K562 (cell line): ENCODE measurements around the gene FARP1. TPM values are rescaled to one million over a fixed set of nuclear protein-coding genes. Genes with fewer than 3 reads are reported as not detected.

ENCODE experiments used
- BCL6 ChIP-seq: fragments of 250-450 bp; sonication (Bioruptor Pico); IDR thresholded peaks from 2 replicates; pipeline ENCODE4 v1.4.0; 2020
- CTBP1 ChIP-seq: fragments of 450-650 bp; IDR thresholded peaks from 2 replicates; pipeline ENCODE4 v1.6.1; 2016; ENCODE audit warnings: borderline replicate concordance
- ELF1 ChIP-seq: fragments of 200-800 bp; sonication (Bioruptor generic); IDR thresholded peaks from 2 replicates; pipeline ENCODE4 v1.6.1; 2016; ENCODE audit warnings: missing genetic modification characterization, missing compliant biosample characterization
- MCM2 ChIP-seq: fragments of 450-650 bp; IDR thresholded peaks from 2 replicates; pipeline ENCODE4 v1.6.1; 2017; ENCODE audit warnings: low read depth, mild to moderate bottlenecking
- MTA1 ChIP-seq: fragments of 450-650 bp; IDR thresholded peaks from 2 replicates; pipeline ENCODE4 v1.6.1; 2017; ENCODE audit warnings: borderline replicate concordance
- NR2C1 ChIP-seq, 2 experiments: fragments of 450-650 bp; IDR thresholded peaks; 2 replicates each; pipeline ENCODE4 v1.6.1; 2017; ENCODE audit warnings: mild to moderate bottlenecking in 2 of 2, antibody characterized with exemption in 1 of 2, inconsistent platforms in 1 of 2, missing compliant biosample characterization in 1 of 2, missing genetic modification characterization in 1 of 2
- OTX1 ChIP-seq: fragments of 450-650 bp; formaldehyde crosslinking; IDR thresholded peaks from 2 replicates; pipeline ENCODE4 v1.4.0; 2022; ENCODE audit warnings: mild to moderate bottlenecking
- PCBP1 ChIP-seq: fragments of 200-400 bp; formaldehyde crosslinking; IDR thresholded peaks from 2 replicates; pipeline ENCODE4 v1.6.1; 2018; ENCODE audit warnings: mild to moderate bottlenecking, low read depth, low read length; ENCODE audit not compliant: poor library complexity, severe bottlenecking
- POLR2AphosphoS2 ChIP-seq: IDR thresholded peaks from 2 replicates; pipeline ENCODE4 v1.6.1; 2012; ENCODE audit warnings: low read length, improper control_type of control experiment
- POLR2G ChIP-seq: fragments of 200-400 bp; formaldehyde crosslinking; IDR thresholded peaks from 2 replicates; pipeline ENCODE4 v1.6.1; 2017; ENCODE audit warnings: low read depth, mild to moderate bottlenecking, antibody characterized with exemption, low read length, moderate library complexity
- PTTG1 ChIP-seq: fragments of 450-650 bp; IDR thresholded peaks from 2 replicates; pipeline ENCODE4 v1.6.1; 2016; ENCODE audit warnings: low read depth, mild to moderate bottlenecking, missing genetic modification characterization, missing compliant biosample characterization
- RCOR1 ChIP-seq, 2 experiments: IDR thresholded peaks; 2 replicates each; pipeline ENCODE4 v1.6.1; 2012; ENCODE audit warnings: low read depth in 2 of 2, low read length in 2 of 2, borderline replicate concordance in 1 of 2, improper control_type of control experiment in 1 of 2
- RFX5 ChIP-seq: IDR thresholded peaks from 2 replicates; pipeline ENCODE4 v1.6.1; 2011; ENCODE audit warnings: low read depth, mild to moderate bottlenecking, improper control_type of control experiment, low read length
- SMAD3 ChIP-seq: fragments of 450-650 bp; formaldehyde crosslinking; conservative IDR thresholded peaks from 2 replicates; pipeline ENCODE4 v1.4.0; 2020; ENCODE audit warnings: mild to moderate bottlenecking
- SMC3 ChIP-seq: conservative IDR thresholded peaks from 2 replicates; pipeline ENCODE4 v1.6.1; 2011; ENCODE audit warnings: low read depth, low read length, improper control_type of control experiment; ENCODE audit not compliant: insufficient read depth
- SOX6 ChIP-seq: fragments of 450-650 bp; IDR thresholded peaks from 2 replicates; pipeline ENCODE4 v1.6.1; 2014; ENCODE audit warnings: mild to moderate bottlenecking
- SP1 ChIP-seq: sonication (generic); formaldehyde crosslinking; IDR thresholded peaks from 2 replicates; pipeline ENCODE4 v1.8.1; 2022; ENCODE audit warnings: mild to moderate bottlenecking, missing genetic modification reagents
- STAG1 ChIP-seq: sonication (generic); formaldehyde crosslinking; IDR thresholded peaks from 2 replicates; pipeline ENCODE4 v1.5.0; 2020; ENCODE audit warnings: missing genetic modification reagents, borderline replicate concordance
- ZKSCAN1 ChIP-seq: fragments of 150-350 bp; IDR thresholded peaks from 2 replicates; pipeline ENCODE4 v1.6.1; 2016; ENCODE audit warnings: low read depth, low read length
- ZNF134 ChIP-seq: fragments of 250-450 bp; sonication (Bioruptor Pico); conservative IDR thresholded peaks from 2 replicates; pipeline ENCODE4 v1.4.0; 2020
- ZNF197 ChIP-seq: fragments of 200-800 bp; sonication (Bioruptor generic); IDR thresholded peaks from 2 replicates; pipeline ENCODE4 v1.6.1; 2016; ENCODE audit warnings: low read depth, missing genetic modification characterization, missing compliant biosample characterization
- ZNF24 ChIP-seq: fragments of 450-650 bp; IDR thresholded peaks from 2 replicates; pipeline ENCODE4 v1.6.1; 2016
- ZNF785 ChIP-seq: fragments of 250-450 bp; sonication (Bioruptor Pico); IDR thresholded peaks from 2 replicates; pipeline ENCODE4 v1.4.0; 2020; ENCODE audit warnings: mild to moderate bottlenecking
- polyA plus RNA-seq, 8 experiments: library from polyadenylated mRNA; depleted of rRNA in 4 of 8; stranded (reverse) in 5 of 8; unstranded in 3 of 8; fragments of >200 nt; fragmentation: Nextera tagmentation in 2 of 8; fragmentation: Illumina TruSeq in 1 of 8; extraction: Ambion mirVana in 2 of 8; extraction: Trizol in 1 of 8; gene quantifications; 2 replicates each; pipeline versions ENCODE4 v1.2.1 to v1.2.3, GENCODE V29; 2011 to 2014; ENCODE audit warnings: inconsistent platforms in 1 of 8, missing spikeins in 1 of 8
- total RNA-seq, 7 experiments: library from RNA; depleted of rRNA in 6 of 7; stranded (reverse); fragments of >200 nt in 6 of 7; fragmentation: Illumina TruSeq in 2 of 7; extraction: Trizol in 2 of 7; gene quantifications; 2 replicates each; pipeline versions ENCODE4 v1.2.1 to v1.2.3, GENCODE V29; 2011 to 2021; ENCODE audit warnings: low replicate concordance in 1 of 7
- TF ChIP-seq, protein P1 (sequence below): fragments of 450-650 bp; IDR thresholded peaks from 2 replicates; pipeline ENCODE4 v1.6.1; 2016; ENCODE audit warnings: missing biosample characterization, missing genetic modification characterization
- TF ChIP-seq, protein P2 (sequence below): sonication (generic); formaldehyde crosslinking; IDR thresholded peaks from 2 replicates; pipeline ENCODE4 v1.8.0; 2022; ENCODE audit warnings: missing genetic modification reagents, mild to moderate bottlenecking, borderline replicate concordance
- TF ChIP-seq, protein P3 (sequence below): fragments of 450-650 bp; formaldehyde crosslinking; IDR thresholded peaks from 2 replicates; pipeline ENCODE4 v1.4.0; 2020; ENCODE audit warnings: mild to moderate bottlenecking
- TF ChIP-seq, protein P4 (sequence below): sonication (generic); formaldehyde crosslinking; IDR thresholded peaks from 2 replicates; pipeline ENCODE4 v1.8.0; 2022; ENCODE audit warnings: missing genetic modification reagents, mild to moderate bottlenecking, moderate library complexity, borderline replicate concordance

The FARP1 gene
- total and polyA plus RNA-seq, 9 of the 15 experiments (the other 6 are each of a cell fraction or from before 2014, with no cell fraction given), result 0.03 to 0.29 (median 0.05) TPM; not detected in 3

DNA sequence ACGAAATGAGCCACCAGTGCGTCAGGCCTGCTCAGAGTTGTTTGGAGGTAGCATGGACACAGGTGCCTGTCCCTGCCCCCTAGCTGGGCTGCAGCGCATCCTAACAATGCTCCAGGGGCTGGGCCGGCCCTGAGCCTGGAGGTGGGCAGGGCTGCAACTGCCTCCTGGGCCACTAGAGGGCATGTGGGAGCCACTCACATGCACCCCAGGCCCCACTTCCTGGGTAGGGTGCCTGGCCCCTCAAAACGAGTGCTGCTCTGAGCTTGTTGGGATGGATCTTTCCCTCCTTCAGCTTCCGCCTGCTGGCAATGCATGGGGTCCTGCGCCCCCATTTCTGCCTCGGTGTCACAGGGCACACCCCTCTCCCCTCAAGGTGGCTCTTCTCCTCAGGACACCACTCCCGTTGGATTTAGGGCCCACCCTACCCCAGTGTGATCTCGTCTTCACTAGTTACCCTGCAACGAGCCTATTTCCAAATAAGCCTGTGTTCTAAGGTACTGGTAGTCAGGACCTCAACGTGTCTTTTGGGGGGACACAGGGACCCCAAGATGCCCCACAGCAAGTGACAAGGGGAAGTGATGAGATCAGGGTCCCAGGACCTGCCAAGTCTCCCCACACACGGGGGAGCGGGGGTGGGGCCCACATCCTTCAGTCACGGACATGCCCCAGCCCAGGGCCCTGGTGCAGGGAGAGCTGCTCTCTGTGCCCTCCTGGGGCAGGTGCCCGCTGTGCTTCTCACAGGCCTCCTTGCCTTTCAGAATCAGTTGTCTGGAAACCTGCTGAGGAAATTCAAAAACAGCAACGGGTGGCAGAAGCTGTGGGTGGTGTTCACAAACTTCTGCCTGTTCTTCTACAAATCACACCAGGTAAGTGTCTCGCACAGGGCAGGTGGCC is 302.7 kb downstream of the FARP1 start (continued):
- TF ChIP-seq, protein P1, sequence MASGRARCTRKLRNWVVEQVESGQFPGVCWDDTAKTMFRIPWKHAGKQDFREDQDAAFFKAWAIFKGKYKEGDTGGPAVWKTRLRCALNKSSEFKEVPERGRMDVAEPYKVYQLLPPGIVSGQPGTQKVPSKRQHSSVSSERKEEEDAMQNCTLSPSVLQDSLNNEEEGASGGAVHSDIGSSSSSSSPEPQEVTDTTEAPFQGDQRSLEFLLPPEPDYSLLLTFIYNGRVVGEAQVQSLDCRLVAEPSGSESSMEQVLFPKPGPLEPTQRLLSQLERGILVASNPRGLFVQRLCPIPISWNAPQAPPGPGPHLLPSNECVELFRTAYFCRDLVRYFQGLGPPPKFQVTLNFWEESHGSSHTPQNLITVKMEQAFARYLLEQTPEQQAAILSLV (tag), result no peak
- TF ChIP-seq ZNF785 (CRISPR knock-in tag) (no peak), RFX5 (no peak), POLR2G (peak; percentile 33), ZKSCAN1 (no peak), ZNF134 (CRISPR knock-in tag) (no peak), SMAD3 (CRISPR knock-in tag) (no peak), RCOR1 (IDR thresholded peaks at IDR 0.05; ENCODE audit: borderline replicate concordance in 1 of 2, low read depth in 2 of 2, low read length in 2 of 2) (no peak), BCL6 (no peak), OTX1 (no peak), SP1 (CRISPR knock-in tag) (no peak), STAG1 (peak; percentile 76; the same call in 1 of the 2 replicates), NR2C1 (IDR thresholded peaks at IDR 0.05) (no peak), NR2C1 (tag; IDR thresholded peaks at IDR 0.05) (no peak), ZNF197 (CRISPR knock-in tag) (no peak), CTBP1 (peak; percentile 50; the same call in 1 of the 2 replicates), SMC3 (peak; percentile 84), POLR2AphosphoS2 (no peak), ZNF24 (no peak), ELF1 (tag) (peak; percentile 65), MTA1 (no peak), SOX6 (no peak), PTTG1 (tag) (no peak), MCM2 (no peak), PCBP1 (no peak)
- TF ChIP-seq, protein P2, sequence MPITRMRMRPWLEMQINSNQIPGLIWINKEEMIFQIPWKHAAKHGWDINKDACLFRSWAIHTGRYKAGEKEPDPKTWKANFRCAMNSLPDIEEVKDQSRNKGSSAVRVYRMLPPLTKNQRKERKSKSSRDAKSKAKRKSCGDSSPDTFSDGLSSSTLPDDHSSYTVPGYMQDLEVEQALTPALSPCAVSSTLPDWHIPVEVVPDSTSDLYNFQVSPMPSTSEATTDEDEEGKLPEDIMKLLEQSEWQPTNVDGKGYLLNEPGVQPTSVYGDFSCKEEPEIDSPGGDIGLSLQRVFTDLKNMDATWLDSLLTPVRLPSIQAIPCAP (CRISPR knock-in tag), result no peak
- TF ChIP-seq, protein P3, sequence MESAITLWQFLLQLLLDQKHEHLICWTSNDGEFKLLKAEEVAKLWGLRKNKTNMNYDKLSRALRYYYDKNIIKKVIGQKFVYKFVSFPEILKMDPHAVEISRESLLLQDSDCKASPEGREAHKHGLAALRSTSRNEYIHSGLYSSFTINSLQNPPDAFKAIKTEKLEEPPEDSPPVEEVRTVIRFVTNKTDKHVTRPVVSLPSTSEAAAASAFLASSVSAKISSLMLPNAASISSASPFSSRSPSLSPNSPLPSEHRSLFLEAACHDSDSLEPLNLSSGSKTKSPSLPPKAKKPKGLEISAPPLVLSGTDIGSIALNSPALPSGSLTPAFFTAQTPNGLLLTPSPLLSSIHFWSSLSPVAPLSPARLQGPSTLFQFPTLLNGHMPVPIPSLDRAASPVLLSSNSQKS (CRISPR knock-in tag), result no peak
- TF ChIP-seq, protein P4, sequence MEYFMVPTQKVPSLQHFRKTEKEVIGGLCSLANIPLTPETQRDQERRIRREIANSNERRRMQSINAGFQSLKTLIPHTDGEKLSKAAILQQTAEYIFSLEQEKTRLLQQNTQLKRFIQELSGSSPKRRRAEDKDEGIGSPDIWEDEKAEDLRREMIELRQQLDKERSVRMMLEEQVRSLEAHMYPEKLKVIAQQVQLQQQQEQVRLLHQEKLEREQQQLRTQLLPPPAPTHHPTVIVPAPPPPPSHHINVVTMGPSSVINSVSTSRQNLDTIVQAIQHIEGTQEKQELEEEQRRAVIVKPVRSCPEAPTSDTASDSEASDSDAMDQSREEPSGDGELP (CRISPR knock-in tag), result peak; percentile 31; the same call in 1 of the 2 replicates
